Measurements from ENCODE around the gene SOX2.

The SOX2 gene

DNA sequence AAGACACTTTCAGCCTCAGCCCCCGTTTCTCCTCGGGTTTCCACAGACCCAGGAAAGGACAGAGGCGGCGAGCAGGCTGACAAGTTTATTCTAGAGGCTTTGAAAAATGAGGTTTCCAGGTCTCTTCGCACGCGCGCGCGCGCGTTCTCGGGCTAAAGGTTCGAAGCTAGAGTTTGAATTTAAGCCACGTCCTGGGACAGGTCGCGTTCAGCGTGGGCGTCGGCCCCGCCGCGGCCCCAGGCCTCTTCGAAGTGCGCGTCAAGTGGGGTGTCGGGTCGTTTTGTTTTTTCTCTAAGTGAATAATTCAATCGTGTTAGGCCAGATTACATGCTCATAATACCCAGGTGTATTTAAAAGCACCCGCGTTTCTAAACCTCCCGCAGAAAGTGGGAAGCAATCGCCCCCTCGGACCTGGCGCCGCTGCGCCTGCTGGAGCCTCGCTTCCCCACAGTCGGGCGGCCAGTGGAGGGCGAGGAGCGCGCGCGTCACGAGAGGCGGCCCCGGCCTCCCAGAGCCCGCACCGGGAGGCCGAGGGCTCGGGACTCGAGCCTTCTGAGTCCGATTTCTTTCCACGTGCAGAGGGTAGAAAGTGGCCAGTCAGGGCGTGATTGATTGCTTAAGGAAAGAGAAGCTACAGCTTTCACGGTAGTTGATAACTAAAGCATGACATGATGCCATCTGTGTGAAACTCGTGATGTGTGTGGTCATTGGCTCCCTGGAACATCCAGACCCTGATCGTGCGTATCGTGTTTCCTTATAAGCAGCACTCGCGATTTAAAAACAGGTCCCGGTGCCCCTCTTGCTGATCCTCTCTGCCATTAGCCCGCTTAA lies 15.8 kb upstream of the SOX2 start:
- no peaks in the 10 kb centered on the region for H3K36me3 ChIP-seq (ENCODE audit: insufficient read depth, low read length)
- H3K9ac ChIP-seq (ENCODE audit: low read depth, low read length), result peak overlapping the region; percentile 62
- peaks cover 36% of the 10 kb centered on the region for H3K27me3 ChIP-seq (ENCODE audit: insufficient read depth, low read length)
- peaks cover 53% of the 10 kb centered on the region for H3K4me1 ChIP-seq (ENCODE audit: insufficient read depth, low read length)
- WGBS, result 2% methylated on average over 65 of the region's 65 CpGs
- H3K4me3 ChIP-seq (ENCODE audit: low read length), result peak overlapping the region; percentile 67
- H3K9me3 ChIP-seq (ENCODE audit: insufficient read depth, low read depth, low read length), result no peaks in the 10 kb centered on the region
- no peak overlapping the region for H3K27ac ChIP-seq (ENCODE audit: low read depth, low read length)

DNA sequence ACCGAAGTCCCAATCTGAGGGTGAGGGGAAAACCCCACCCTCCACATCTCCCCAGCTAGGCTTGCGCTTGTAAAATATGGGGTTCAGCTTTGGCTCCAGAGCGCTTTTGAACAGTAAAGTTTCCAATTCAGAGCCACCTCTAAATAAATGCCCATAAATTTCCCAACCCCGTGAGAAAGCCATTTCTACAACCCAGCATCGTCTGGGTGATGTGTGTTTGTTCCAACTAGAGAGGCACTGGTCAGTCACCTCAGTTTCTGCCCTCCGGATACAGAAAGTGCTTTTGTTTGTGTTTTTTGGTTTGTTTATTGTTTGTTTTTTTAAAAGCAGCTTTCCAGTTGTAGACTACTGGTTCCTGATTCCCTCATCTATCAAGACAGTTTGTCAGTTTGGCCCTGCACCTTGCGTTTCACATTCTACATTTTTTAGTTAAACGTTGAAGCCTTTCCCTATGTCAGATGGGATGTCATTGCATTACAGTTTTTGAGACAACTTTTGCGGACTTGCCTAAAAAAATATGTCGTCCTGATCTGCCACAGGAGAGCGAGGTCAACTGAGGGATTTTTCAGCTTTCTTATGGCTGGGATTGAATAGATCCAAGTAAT lies 15.0 kb upstream of the SOX2 start:
- Histone ChIP-seq H3K4me1 (ENCODE audit: insufficient read depth, low read length) (peaks cover 60% of the 10 kb centered on the region), H3K27me3 (ENCODE audit: insufficient read depth, low read length) (peaks cover 36% of the 10 kb centered on the region), H3K4me3 (ENCODE audit: low read length) (peak overlapping the region; percentile 67), H3K36me3 (ENCODE audit: insufficient read depth, low read length) (no peaks in the 10 kb centered on the region), H3K9me3 (ENCODE audit: insufficient read depth, low read depth, low read length) (no peaks in the 10 kb centered on the region), H3K27ac (ENCODE audit: low read depth, low read length) (no peak overlapping the region), H3K9ac (ENCODE audit: low read depth, low read length) (no peak overlapping the region)
- WGBS, result 70% methylated on average over 11 of the region's 11 CpGs

DNA sequence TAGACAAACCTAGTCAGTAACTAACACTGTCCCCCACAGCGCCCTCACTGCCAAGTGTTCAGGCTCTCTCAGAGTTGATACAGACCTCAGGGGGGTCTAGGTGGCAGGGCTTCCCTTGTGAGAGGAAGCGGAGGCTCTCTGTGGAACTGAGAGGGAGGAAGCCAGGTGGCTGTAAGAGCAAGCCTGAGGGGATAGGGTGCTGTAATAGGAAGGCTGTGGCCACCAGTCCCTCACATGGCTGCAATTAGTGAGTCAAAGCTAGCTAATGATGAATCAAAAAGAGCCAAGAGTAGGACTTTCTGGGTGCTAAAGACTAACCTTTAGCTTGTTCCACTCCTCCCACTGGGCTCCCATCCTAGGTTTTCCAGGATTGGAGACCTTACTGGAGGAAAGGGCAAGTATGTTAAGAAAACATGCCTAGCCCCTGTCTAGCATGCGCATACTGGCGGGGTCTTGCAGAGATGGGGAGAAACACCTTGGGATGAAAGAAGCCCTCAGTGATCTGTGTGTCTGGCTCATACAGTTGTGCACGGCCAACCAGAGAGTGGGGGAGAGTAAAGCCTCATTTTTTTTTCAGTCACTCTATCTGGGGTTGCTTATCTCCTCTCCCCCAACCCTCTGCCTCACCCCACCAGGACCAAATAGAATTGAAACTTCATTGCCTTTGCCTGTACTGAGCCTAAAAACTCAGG lies 13.3 kb upstream of the SOX2 start:
- Histone ChIP-seq H3K9me3 (ENCODE audit: insufficient read depth, low read depth, low read length) (no peaks in the 10 kb centered on the region), H3K27ac (ENCODE audit: low read depth, low read length) (no peak overlapping the region), H3K4me3 (ENCODE audit: low read length) (no peak overlapping the region), H3K27me3 (ENCODE audit: insufficient read depth, low read length) (peaks cover 48% of the 10 kb centered on the region), H3K4me1 (ENCODE audit: insufficient read depth, low read length) (peaks cover 64% of the 10 kb centered on the region), H3K9ac (ENCODE audit: low read depth, low read length) (no peak overlapping the region), H3K36me3 (ENCODE audit: insufficient read depth, low read length) (no peaks in the 10 kb centered on the region)
- WGBS, result 78% methylated on average over 5 of the region's 5 CpGs

DNA sequence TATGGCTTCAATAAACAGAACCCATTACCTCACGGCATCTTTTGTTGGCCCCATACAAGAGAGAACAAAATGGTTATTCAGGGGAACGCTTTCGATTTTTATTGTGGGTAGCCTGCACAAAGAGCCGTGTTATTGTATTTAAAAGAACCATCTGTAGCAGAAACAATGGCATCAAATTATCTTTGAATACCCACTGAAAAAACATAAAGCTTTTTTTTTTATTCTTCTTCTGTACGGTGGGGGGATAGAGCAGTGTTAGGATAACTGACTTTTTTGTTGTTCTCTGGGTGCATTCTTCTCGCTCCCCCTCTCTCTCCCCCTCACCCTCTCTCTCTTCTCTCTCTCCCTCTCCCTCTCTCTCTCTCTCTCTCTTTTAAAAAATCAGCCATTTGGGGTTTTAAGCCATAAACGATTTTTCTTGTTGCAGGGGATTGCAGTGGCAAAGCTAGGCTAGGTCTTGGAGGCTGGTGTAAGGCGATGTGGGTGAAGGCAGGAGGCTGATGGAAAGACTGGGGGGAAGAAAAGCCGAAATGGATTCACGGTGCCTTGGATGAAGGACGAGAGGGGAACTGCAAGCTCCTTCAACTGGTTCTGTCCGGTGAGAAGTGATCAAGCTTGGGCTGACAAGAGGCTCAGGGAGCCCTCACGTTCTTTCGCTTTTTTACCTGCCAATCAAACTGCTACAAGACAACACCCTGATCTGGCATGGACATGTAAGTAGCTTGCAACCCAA lies 12.4 kb upstream of the SOX2 start:
- WGBS, result 53% methylated on average over 13 of the region's 14 CpGs
- no peak overlapping the region for H3K9ac ChIP-seq (ENCODE audit: low read depth, low read length)
- H3K27ac ChIP-seq (ENCODE audit: low read depth, low read length), result no peak overlapping the region

DNA sequence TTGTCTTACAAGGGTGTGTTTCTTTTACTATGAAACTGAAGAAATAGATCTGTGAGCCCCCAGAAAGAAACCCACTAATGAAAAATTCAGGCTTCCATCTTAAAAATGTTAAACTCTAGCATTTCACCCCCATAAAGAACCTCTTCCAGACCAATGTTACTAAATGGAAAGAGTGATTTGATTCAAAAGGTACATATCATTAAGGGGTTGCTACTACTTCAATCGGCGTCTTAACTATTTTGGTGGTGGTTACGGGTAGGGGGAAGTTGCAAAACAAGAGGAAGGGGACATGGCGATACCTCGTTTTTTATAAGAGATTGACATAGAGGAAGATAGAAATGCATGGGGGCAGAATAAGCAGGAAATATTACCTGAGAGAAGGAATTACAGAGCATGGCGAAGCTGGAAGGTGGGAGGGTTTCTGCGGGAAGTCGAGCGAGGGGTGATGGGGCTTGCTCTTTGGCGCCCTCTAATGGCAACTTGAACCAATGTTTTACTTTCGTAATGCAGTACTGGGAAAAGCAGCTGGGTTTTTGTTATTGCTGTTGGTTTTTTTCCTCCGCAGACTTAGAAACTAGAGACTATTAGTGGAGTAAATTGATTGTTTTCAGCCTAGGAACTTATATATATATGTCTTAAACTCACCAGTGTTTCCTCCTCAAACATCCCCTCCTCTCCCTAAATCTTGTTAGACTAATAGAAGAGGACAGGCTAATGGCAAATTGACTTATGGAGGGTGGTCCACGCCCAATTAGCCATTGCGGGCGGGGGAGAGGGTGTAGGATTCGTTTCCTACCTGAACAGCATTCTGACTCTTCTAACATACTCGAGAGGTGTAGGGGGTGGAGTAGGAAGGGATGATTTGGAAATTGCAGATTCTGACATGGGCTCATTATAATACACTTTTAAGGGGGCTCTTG lies 11.3 kb upstream of the SOX2 start:
- 41% methylated on average over 16 of the region's 17 CpGs for WGBS
- H3K4me1 ChIP-seq (ENCODE audit: insufficient read depth, low read length), result peaks cover 73% of the 10 kb centered on the region
- H3K27me3 ChIP-seq (ENCODE audit: insufficient read depth, low read length), result peaks cover 54% of the 10 kb centered on the region
- no peak overlapping the region for H3K9ac ChIP-seq (ENCODE audit: low read depth, low read length)
- no peaks in the 10 kb centered on the region for H3K36me3 ChIP-seq (ENCODE audit: insufficient read depth, low read length)
- no peaks in the 10 kb centered on the region for H3K9me3 ChIP-seq (ENCODE audit: insufficient read depth, low read depth, low read length)
- H3K4me3 ChIP-seq (ENCODE audit: low read length), result peak overlapping the region; percentile 45
- no peak overlapping the region for H3K27ac ChIP-seq (ENCODE audit: low read depth, low read length)

More for the DNA sequence above, 12.4 kb upstream of the SOX2 start:
- peaks cover 68% of the 10 kb centered on the region for H3K4me1 ChIP-seq (ENCODE audit: insufficient read depth, low read length)
- peak overlapping the region; percentile 45 for H3K4me3 ChIP-seq (ENCODE audit: low read length)
- H3K36me3 ChIP-seq (ENCODE audit: insufficient read depth, low read length), result no peaks in the 10 kb centered on the region
- peaks cover 57% of the 10 kb centered on the region for H3K27me3 ChIP-seq (ENCODE audit: insufficient read depth, low read length)
- no peaks in the 10 kb centered on the region for H3K9me3 ChIP-seq (ENCODE audit: insufficient read depth, low read depth, low read length)

DNA sequence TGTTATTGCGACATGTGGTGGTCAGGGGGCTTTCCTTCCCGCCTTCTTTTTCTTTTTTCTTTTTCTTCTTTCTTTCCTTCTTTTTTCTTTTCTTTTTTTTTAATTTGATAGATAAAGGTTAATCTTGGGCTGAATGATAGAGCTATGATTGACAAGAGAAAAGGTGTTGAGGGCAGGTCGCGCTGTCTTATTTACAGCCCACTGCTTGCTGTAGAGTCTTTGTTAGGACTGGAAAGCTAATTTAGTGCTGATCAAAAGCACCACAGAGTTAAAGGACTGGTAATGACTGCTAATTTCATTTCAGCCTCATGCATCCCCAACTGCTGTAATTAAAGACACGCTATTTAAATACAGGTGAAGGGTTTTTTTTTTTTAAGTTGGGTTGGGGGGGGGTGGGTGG lies 10.6 kb upstream of the SOX2 start:
- no peak overlapping the region for H3K9ac ChIP-seq (ENCODE audit: low read depth, low read length)
- no peaks in the 10 kb centered on the region for H3K36me3 ChIP-seq (ENCODE audit: insufficient read depth, low read length)
- WGBS, result 45% methylated on average over 2 of the region's 5 CpGs
- peak overlapping the region; percentile 45 for H3K4me3 ChIP-seq (ENCODE audit: low read length)
- peaks cover 80% of the 10 kb centered on the region for H3K4me1 ChIP-seq (ENCODE audit: insufficient read depth, low read length)
- no peaks in the 10 kb centered on the region for H3K9me3 ChIP-seq (ENCODE audit: insufficient read depth, low read depth, low read length)
- no peak overlapping the region for H3K27ac ChIP-seq (ENCODE audit: low read depth, low read length)
- H3K27me3 ChIP-seq (ENCODE audit: insufficient read depth, low read length), result peaks cover 48% of the 10 kb centered on the region

DNA sequence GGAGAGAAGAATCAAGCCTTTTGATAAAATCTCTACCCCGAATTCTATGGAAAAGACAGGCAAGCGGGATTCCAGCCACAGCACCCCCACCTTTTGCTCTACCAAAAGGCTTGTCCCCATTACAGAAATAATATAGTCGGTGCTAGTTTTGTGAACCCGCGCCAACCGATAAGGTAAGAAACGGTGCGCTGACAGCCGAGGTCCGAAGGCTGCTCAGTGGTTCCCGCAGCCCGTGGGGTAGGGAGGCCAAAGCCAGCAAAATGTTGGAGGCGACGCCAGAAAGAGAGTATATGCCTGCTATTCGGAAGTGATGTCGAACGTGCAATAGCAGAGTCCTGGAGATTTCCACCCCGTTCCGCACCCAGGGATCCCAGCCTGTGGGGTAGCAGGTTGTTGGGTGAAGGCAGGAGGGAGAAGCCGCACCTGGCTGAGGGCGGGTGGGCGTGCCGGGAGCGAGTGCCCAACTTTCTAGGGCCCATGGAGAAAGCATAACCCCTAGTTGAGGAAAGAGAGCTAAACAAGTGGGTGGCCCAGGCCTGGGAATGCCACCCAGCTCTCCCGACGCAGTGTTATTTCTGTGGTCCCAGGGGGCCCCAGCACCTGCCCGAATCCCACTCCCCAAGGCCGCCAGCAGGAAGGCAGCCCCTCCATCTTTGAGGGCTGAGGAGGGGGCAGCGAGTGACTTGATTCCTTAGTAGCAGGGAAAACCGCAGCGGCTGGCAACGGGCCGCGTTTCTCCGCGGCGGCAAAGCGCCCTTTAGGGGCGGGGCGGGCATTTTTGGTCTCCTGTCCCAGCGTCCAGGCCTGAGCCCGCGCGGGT lies 7.9 kb upstream of the SOX2 start:
- WGBS, result 60% methylated on average over 44 of the region's 44 CpGs
- no peak overlapping the region for H3K9ac ChIP-seq (ENCODE audit: low read depth, low read length)
- H3K27me3 ChIP-seq (ENCODE audit: insufficient read depth, low read length), result peaks cover 26% of the 10 kb centered on the region
- no peaks in the 10 kb centered on the region for H3K9me3 ChIP-seq (ENCODE audit: insufficient read depth, low read depth, low read length)
- peak overlapping the region; percentile 55 for H3K4me3 ChIP-seq (ENCODE audit: low read length)
- no peak overlapping the region for H3K27ac ChIP-seq (ENCODE audit: low read depth, low read length)
- H3K36me3 ChIP-seq (ENCODE audit: insufficient read depth, low read length), result no peaks in the 10 kb centered on the region
- peaks cover 87% of the 10 kb centered on the region for H3K4me1 ChIP-seq (ENCODE audit: insufficient read depth, low read length)

DNA sequence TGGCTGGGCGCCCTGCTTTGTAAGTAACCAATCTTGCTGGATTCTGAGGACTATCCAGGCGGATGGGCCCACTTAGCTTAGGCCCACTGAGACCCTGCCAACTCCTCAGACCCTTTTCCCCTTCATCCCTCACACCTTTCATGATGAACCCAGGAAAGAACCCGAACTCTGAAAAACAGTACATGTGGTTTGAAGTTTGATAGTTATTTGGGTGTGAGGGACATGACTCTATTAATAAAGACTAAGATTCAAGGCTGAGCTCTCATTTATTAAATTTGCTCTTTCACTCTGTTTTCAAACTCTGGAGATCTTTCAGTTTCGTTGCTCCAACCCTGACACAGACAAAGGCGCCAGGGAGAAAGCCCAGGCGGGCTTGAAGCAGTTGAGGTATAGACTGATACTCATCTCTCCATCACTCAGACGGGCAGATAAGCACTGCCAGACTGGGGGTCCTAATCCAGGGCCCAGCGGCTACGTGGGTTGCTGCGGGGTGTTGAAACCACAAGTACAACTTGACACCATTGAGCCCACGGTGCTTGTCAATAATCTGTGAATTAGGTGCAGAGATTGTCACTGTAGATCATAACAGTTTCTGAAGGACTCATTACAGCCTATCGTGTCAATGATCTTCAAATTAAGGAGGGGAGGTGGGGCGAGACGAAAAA lies 7.2 kb upstream of the SOX2 start:
- no peak overlapping the region for H3K9ac ChIP-seq (ENCODE audit: low read depth, low read length)
- H3K4me3 ChIP-seq (ENCODE audit: low read length), result no peak overlapping the region

DNA sequence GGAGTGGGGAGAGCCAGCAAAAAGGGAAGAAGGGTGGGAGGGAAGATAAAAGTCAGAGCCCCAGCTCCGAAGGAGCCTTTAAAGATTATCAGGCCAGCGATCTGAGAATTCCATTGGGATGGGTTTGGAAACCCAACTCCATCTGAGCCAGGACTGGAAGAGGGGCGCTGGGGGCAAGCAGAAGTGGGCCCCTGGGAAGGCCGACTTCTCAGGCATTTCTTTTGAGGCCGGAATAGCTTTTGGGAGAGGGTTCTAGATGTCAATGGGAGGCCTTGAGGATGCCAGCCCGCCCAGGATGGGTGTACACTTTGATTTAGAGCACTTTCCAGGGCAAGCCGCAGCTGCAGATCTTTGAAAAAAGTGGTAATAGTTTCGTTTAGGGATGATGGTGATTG lies 6.6 kb upstream of the SOX2 start:
- Histone ChIP-seq H3K36me3 (ENCODE audit: insufficient read depth, low read length) (no peaks in the 10 kb centered on the region), H3K27me3 (ENCODE audit: insufficient read depth, low read length) (peaks cover 26% of the 10 kb centered on the region), H3K9ac (ENCODE audit: low read depth, low read length) (no peak overlapping the region), H3K27ac (ENCODE audit: low read depth, low read length) (no peak overlapping the region), H3K4me1 (ENCODE audit: insufficient read depth, low read length) (peaks cover 84% of the 10 kb centered on the region), H3K4me3 (ENCODE audit: low read length) (no peak overlapping the region), H3K9me3 (ENCODE audit: insufficient read depth, low read depth, low read length) (no peaks in the 10 kb centered on the region)
- WGBS, result 63% methylated on average over 8 of the region's 8 CpGs

More for the DNA sequence above, 7.2 kb upstream of the SOX2 start:
- H3K4me1 ChIP-seq (ENCODE audit: insufficient read depth, low read length), result peaks cover 86% of the 10 kb centered on the region
- peaks cover 26% of the 10 kb centered on the region for H3K27me3 ChIP-seq (ENCODE audit: insufficient read depth, low read length)
- H3K27ac ChIP-seq (ENCODE audit: low read depth, low read length), result no peak overlapping the region
- WGBS, result 76% methylated on average over 14 of the region's 14 CpGs
- no peaks in the 10 kb centered on the region for H3K9me3 ChIP-seq (ENCODE audit: insufficient read depth, low read depth, low read length)
- no peaks in the 10 kb centered on the region for H3K36me3 ChIP-seq (ENCODE audit: insufficient read depth, low read length)
